Rectal smooth muscle tissue (tissue), 1 donor: ENCODE measurements around the gene RAB3C.

Experiments
- H3K27ac ChIP-seq: one replicate; pipeline ENCODE4 v1.7.0; 2013; ENCODE audit warnings: low read depth, low read length, inconsistent platforms
- H3K27me3 ChIP-seq: one replicate; pipeline ENCODE4 v1.7.0; 2013; ENCODE audit warnings: low read length; ENCODE audit not compliant: control insufficient read depth, insufficient read depth
- H3K36me3 ChIP-seq: one replicate; pipeline ENCODE4 v1.7.0; 2013; ENCODE audit warnings: low read length; ENCODE audit not compliant: control insufficient read depth, insufficient read depth
- H3K4me1 ChIP-seq: one replicate; pipeline ENCODE4 v1.7.0; 2013; ENCODE audit warnings: low read length; ENCODE audit not compliant: control insufficient read depth, insufficient read depth
- H3K4me3 ChIP-seq: one replicate; pipeline ENCODE4 v1.7.0; 2013; ENCODE audit warnings: low read length
- H3K9ac ChIP-seq: one replicate; pipeline ENCODE4 v1.7.0; 2013; ENCODE audit warnings: low read length

RAB3C gene

GRCh38 chr5:58855851-58856739 lies 273.2 kb downstream of the RAB3C start:
- Histone ChIP-seq H3K36me3 (no peaks in the 10 kb centered on the region), H3K27ac (no peak overlapping the region), H3K4me1 (no peaks in the 10 kb centered on the region), H3K4me3 (no peak overlapping the region), H3K9ac (no peak overlapping the region), H3K27me3 (no peaks in the 10 kb centered on the region)

GRCh38 chr5:58857609-58858008 lies 274.7 kb downstream of the RAB3C start:
- Histone ChIP-seq H3K27ac (no peak overlapping the region), H3K9ac (no peak overlapping the region), H3K36me3 (no peaks in the 10 kb centered on the region), H3K27me3 (no peaks in the 10 kb centered on the region), H3K4me3 (no peak overlapping the region), H3K4me1 (no peaks in the 10 kb centered on the region)

- Histone ChIP-seq H3K36me3 (no peaks in the 10 kb centered on the region), H3K27ac (no peak overlapping the region), H3K9ac (no peak overlapping the region), H3K27me3 (no peaks in the 10 kb centered on the region), H3K4me3 (no peak overlapping the region), H3K4me1 (no peaks in the 10 kb centered on the region)
Measured at GRCh38 chr5:58860680-58861079, 277.8 kb downstream of the RAB3C start.

- Histone ChIP-seq H3K36me3 (no peaks in the 10 kb centered on the region), H3K4me1 (no peaks in the 10 kb centered on the region)
Measured at GRCh38 chr5:58868931-58869330, 286.1 kb downstream of the RAB3C start.

GRCh38 chr5:58871648-58872242 lies 288.9 kb downstream of the RAB3C start:
- no peaks in the 10 kb centered on the region for H3K27me3 ChIP-seq
- H3K36me3 ChIP-seq: no peaks in the 10 kb centered on the region
- H3K9ac ChIP-seq: no peak overlapping the region
- no peaks in the 10 kb centered on the region for H3K4me1 ChIP-seq
- H3K4me3 ChIP-seq: no peak overlapping the region
- H3K27ac ChIP-seq: no peak overlapping the region

More at GRCh38 chr5:58868931-58869330, 286.1 kb downstream of the RAB3C start:
- H3K27me3 ChIP-seq: no peaks in the 10 kb centered on the region
- no peak overlapping the region for H3K9ac ChIP-seq
- no peak overlapping the region for H3K4me3 ChIP-seq
- no peak overlapping the region for H3K27ac ChIP-seq

GRCh38 chr5:58872670-58873273 lies 289.9 kb downstream of the RAB3C start:
- no peaks in the 10 kb centered on the region for H3K36me3 ChIP-seq
- no peak overlapping the region for H3K4me3 ChIP-seq
- H3K27me3 ChIP-seq: no peaks in the 10 kb centered on the region

GRCh38 chr5:58875599-58875998 lies 292.7 kb downstream of the RAB3C start:
- Histone ChIP-seq H3K9ac (no peak overlapping the region), H3K4me1 (no peaks in the 10 kb centered on the region), H3K36me3 (no peaks in the 10 kb centered on the region), H3K4me3 (no peak overlapping the region), H3K27ac (no peak overlapping the region), H3K27me3 (no peaks in the 10 kb centered on the region)

More at GRCh38 chr5:58872670-58873273, 289.9 kb downstream of the RAB3C start:
- H3K9ac ChIP-seq: no peak overlapping the region
- no peak overlapping the region for H3K27ac ChIP-seq
- H3K4me1 ChIP-seq: no peaks in the 10 kb centered on the region

- no peak overlapping the region for H3K9ac ChIP-seq
- H3K4me1 ChIP-seq: peaks cover 2% of the 10 kb centered on the region
- H3K27ac ChIP-seq: no peak overlapping the region
Measured at GRCh38 chr5:58885260-58885659, 302.4 kb downstream of the RAB3C start.

GRCh38 chr5:58886315-58887207 lies 303.7 kb downstream of the RAB3C start:
- H3K9ac ChIP-seq: no peak overlapping the region
- no peak overlapping the region for H3K27ac ChIP-seq
- no peak overlapping the region for H3K4me3 ChIP-seq

More at GRCh38 chr5:58885260-58885659, 302.4 kb downstream of the RAB3C start:
- no peak overlapping the region for H3K4me3 ChIP-seq
- no peaks in the 10 kb centered on the region for H3K27me3 ChIP-seq
- no peaks in the 10 kb centered on the region for H3K36me3 ChIP-seq

GRCh38 chr5:58887311-58887710 lies 304.4 kb downstream of the RAB3C start:
- peaks cover 4% of the 10 kb centered on the region for H3K4me1 ChIP-seq
- H3K27ac ChIP-seq: no peak overlapping the region
- no peaks in the 10 kb centered on the region for H3K36me3 ChIP-seq
- no peak overlapping the region for H3K4me3 ChIP-seq
- no peak overlapping the region for H3K9ac ChIP-seq
- no peaks in the 10 kb centered on the region for H3K27me3 ChIP-seq

More at GRCh38 chr5:58886315-58887207, 303.7 kb downstream of the RAB3C start:
- H3K27me3 ChIP-seq: no peaks in the 10 kb centered on the region
- no peaks in the 10 kb centered on the region for H3K36me3 ChIP-seq
- H3K4me1 ChIP-seq: peaks cover 4% of the 10 kb centered on the region

- no peaks in the 10 kb centered on the region for H3K27me3 ChIP-seq
- no peaks in the 10 kb centered on the region for H3K36me3 ChIP-seq
- no peak overlapping the region for H3K4me3 ChIP-seq
- no peak overlapping the region for H3K27ac ChIP-seq
- no peak overlapping the region for H3K9ac ChIP-seq
- peaks cover 4% of the 10 kb centered on the region for H3K4me1 ChIP-seq
Measured at GRCh38 chr5:58887721-58888409, 305.0 kb downstream of the RAB3C start.
